ENCODE data around the gene USP21.
A peak's percentile ranks its signal among the peaks of the same experiment; 100 is the strongest.

USP21 gene

DNA sequence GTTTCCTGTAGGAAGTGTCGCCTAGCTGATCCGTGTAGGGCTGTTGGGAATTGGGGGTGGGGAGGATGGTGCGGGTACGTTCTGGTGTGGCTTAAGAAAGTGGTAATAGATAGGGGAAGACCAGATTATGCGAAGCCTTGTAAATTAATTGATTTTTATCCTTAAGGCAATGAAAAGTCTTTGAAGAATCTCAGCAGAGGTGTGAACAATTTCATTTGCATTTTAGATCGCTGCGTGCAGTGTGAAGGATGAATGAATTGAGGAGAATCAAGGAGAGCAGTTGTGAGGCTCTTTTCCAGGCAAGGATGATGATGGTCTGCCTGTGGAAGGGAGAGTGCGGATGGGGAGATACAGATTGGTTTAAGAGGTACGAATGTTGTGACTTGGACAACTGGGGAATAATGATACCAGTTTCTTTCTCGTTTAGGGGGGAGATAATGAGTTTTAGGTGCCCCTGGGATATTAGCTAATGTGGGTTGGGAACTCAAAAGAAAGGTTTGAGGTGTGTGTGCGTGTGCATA is 26.0 kb upstream of the USP21 start:
- DNase-seq (ENCODE audit: low spot score) = no peak

- no peak for DNase-seq (ENCODE audit: low spot score)
These were observed 21.4 kb upstream of the USP21 start for GRCh38 chr1:161137881-161138280.

DNA sequence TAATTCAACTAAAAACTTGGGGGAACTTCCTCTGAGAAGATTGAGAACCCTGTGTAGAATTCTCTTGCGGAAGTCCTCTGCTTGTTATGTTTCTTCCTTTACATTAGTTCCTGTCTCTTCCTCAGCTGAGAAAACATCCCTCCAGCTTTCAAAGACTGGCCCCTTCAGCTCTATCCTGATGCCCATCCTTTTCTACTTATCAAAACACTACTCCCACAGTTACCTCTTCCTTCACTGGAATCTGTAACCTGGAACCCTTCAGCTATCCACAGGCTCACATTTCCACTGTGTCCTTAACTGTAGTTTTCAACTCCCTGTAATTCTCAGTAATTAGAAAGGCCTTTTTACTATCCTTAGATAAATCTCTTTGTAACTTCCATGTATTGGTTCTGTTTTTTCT is 20.9 kb upstream of the USP21 start:
- no peak for DNase-seq (ENCODE audit: low spot score)

DNA sequence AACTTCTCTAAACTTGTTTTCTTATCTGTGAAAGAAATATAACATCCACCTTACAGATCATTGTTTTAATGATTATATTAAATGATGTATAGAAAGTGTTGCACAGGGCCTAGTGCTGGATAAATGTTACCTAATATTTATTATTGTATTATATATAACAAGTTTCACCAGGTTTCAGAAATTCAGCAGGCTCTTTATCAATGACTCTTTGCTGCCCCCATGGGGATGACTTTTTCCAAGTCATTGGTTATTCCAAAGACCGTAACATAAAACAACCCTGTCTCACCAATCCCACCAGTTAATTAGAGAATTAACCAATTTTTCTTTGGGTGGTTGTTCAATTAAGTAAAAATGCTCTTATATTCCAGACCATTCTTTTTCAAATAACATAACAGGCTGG is 19.5 kb upstream of the USP21 start:
- no peak for DNase-seq (ENCODE audit: low spot score)

DNA sequence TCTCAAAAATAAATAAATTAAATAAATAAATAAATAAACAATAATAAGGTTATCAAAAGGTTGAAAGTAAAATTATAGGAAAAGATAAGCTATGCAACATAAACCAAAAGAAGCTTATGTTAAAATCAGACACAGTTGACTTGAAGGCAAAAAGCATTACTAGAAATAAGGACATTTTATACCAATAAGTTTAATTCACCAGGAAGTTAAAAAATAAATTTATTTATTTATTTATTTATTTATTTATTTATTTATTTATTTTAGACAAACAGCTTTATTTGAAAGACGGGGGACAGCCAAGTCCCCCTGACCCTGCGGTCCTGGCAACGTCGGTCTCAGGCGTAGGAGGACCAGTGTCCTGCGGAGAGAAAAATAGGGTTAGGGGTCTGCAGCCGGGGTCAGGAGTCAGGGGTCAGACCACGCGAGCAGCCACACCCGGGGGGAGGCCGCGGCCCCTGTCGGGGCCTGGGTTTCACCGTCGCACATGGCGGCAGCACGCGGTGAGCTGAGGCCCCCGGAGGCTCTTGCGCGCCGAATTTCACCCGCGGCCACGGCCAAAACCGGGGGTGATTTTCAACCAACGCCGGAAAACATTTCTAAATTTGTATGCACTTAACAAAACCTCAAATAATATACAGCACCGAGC is 18.4 kb upstream of the USP21 start:
- DNase-seq (ENCODE audit: low spot score) = no peak

- no peak for DNase-seq (ENCODE audit: low spot score)
These were observed 13.5 kb upstream of the USP21 start for GRCh38 chr1:161145832-161146231.

DNA sequence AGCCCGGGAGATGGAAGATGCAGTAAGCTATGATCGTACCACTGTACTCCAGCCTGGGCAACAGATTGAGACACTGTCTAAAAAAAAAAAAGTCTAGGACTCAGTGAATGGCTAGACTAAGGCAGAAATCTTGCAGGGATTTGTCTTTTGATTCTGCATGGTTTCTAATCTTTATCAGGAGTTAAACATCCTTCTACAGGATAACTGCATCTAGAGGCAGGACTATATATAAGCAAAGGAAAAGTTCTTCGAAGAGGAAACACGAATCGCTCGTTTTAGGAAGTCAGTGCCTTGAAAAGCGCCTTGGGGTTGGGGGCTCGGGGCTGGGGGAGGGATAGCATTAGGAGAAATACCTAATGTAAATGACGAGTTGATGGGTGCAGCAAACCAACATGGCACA is 6.1 kb upstream of the USP21 start:
- DNase-seq (ENCODE audit: low spot score) = no peak

DNA sequence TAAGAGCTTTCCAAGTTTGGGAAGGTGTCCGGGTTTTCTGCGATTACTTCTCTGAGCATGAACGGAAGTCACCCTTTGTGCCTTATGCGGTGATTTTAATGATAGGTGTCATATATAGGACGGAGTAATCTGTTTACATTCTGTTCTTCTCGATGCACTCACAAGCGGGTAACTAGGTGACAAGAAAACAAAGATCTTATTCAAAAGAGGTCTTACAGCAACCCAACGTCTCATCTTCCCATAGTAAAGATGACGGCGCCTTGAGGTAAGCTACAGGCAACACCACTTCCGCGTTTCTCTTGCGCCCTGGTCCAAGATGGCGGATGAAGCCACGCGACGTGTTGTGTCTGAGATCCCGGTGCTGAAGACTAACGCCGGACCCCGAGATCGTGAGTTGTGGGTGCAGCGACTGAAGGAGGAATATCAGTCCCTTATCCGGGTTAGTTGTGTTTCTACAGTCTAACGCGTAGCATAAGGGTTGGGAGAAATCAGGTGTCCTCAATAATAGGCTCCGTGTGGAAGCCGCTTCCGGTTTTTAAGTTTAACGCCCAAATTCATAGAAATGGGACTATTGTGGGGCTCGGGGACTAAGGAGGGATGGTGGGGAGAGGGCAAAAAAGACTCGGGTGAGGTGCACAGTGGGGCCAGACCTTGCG is 5.5 kb upstream of the USP21 start, which contains the start of gene UFC1:
TSS of gene UFC1 (plus strand) at position 297 of the 656 bp plus-strand sequence. CDS start at position 317, 20 bp downstream.
- peak; percentile 87 for DNase-seq (ENCODE audit: low spot score)

GRCh38 chr1:161157867-161158266 is 1.4 kb upstream of the USP21 start:
- no peak for DNase-seq (ENCODE audit: low spot score)

DNA sequence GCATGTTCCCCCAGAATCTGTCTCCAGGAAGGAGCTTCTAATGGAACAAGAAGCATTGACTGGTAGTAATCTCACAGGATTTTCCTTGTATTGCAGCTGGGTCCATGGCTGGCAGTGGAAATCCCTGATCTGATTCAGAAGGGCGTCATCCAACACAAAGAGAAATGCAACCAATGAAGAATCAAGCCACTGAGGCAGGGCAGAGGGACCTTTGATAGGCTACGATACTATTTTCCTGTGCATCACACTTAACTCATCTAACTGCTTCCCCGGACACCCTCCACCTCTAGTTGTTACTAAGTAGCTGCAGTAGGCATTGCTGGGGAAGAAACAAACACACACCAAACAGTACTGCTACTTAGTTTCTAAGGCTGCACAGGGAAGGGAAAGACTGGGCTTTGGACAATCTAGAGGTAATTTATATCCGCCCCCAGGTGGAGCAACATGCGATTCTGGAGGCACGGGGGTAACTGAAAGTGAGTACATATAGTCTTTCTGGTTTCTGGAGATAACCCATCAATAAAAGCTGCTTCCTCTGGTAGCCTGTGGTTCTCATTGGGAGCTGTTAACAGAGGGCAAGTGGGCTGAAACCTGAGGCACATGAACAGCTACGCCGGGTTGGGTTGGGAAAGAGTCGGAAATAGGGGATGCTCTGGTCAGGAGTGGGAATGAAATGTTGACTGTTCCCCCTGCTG is 837 bp upstream of the USP21 start:
- DNase-seq (ENCODE audit: low spot score) = no peak

- no peak for DNase-seq (ENCODE audit: low spot score)
These were observed 578 bp downstream of the USP21 start for GRCh38 chr1:161159913-161160243.

DNA sequence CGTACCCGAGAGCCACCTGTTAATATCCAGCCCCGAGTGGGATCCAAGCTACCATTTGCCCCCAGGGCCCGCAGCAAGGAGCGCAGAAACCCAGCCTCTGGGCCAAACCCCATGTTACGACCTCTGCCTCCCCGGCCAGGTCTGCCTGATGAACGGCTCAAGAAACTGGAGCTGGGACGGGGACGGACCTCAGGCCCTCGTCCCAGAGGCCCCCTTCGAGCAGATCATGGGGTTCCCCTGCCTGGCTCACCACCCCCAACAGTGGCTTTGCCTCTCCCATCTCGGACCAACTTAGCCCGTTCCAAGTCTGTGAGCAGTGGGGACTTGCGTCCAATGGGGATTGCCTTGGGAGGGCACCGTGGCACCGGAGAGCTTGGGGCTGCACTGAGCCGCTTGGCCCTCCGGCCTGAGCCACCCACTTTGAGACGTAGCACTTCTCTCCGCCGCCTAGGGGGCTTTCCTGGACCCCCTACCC is 1.4 kb downstream of the USP21 start:
- DNase-seq (ENCODE audit: low spot score) = no peak

- no peak for DNase-seq (ENCODE audit: low spot score)
These were observed 2.4 kb downstream of the USP21 start for GRCh38 chr1:161161652-161162051.

DNA sequence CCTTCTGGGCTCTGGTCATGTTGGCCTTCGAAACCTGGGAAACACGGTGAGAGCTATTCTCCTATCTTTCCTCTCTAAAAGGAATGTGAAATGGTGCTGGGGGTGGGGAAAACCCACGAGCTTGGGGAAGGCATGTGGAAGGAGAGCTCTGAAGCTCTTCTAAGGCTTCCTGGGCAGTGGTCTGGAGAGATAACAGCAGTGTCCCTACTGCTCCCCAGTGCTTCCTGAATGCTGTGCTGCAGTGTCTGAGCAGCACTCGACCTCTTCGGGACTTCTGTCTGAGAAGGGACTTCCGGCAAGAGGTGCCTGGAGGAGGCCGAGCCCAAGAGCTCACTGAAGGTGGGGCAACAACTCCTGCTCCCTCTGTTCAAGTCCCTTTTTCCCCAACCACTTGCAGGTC is 2.8 kb downstream of the USP21 start:
- DNase-seq (ENCODE audit: low spot score) = no peak

GRCh38 chr1:161162806-161163205 is 3.5 kb downstream of the USP21 start:
- no peak for DNase-seq (ENCODE audit: low spot score)

DNA sequence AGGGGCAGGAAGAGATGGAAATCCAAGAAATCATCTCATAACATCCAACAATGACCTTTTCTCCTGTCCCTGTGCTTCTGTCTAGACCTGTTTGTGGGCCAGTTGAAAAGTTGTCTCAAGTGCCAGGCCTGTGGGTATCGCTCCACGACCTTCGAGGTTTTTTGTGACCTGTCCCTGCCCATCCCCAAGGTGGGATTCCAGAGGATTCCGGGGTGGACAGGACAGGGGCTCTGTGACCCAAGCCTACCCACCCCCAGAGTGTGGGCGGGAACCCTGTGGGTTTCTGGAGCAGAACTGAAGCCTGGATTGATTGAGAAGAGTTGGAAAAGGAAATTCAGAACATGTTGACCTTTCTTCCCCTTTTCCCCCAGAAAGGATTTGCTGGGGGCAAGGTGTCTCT is 4.5 kb downstream of the USP21 start:
- DNase-seq (ENCODE audit: low spot score) = no peak

GRCh38 chr1:161164901-161165610 is 5.8 kb downstream of the USP21 start:
- DNase-seq (ENCODE audit: low spot score) = no peak

- peak; percentile 92 for DNase-seq (ENCODE audit: low spot score)
These were observed 6.7 kb downstream of the USP21 start, which contains the start of gene PPOX for GRCh38 chr1:161165742-161166668. TSS of gene PPOX (plus strand) at chr1:161166426. CDS start at chr1:161166848, 422 bp downstream.

DNA sequence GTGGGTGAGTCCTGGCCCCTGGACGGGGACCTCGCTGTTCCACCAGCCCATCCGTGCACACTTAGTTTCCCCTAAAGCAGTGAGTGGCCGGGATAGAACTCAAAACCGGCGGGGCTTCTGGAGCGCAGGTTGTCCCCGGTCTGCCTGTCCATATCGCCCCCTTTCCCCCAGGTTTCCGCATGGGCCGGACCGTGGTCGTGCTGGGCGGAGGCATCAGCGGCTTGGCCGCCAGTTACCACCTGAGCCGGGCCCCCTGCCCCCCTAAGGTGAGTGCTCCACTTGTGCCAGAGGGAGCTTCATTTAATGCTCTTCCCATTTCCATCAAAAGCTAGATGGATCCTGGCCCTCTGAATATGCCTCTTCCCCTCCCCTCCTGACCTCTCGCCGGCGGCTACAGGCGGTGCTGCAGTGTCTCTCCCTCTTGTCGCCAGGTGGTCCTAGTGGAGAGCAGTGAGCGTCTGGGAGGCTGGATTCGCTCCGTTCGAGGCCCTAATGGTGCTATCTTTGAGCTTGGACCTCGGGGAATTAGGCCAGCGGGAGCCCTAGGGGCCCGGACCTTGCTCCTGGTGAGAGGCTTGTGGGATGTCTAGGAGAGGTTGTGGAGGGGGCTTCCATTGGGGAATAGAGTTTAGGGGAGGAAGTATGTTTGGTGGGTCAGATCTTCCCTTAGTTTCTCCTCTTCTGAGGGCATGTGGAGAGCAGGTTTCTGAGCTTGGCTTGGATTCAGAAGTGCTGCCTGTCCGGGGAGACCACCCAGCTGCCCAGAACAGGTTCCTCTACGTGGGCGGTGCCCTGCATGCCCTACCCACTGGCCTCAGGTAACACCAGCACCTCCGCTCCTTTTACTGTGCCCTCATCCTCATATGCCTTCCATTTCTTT is 7.6 kb downstream of the USP21 start:
- DNase-seq (ENCODE audit: low spot score) = no peak

GRCh38 chr1:161168906-161169305 is 9.6 kb downstream of the USP21 start:
- DNase-seq (ENCODE audit: low spot score) = no peak

All from germinal center (tissue), 1 donor.